IPS DF 19.7 (cell line): ENCODE measurements around the gene MGAT4C.

Experiments
- DNase-seq: peaks from one replicate; pipeline ENCODE4 v3.0.0-alpha.2; 2013; ENCODE audit warnings: low read depth, low spot score

Gene MGAT4C

GRCh38 chr12:86229772-86230171 lies 26.4 kb downstream of the MGAT4C start:
- no peak for DNase-seq

- DNase-seq, result no peak
These were observed 27.5 kb downstream of the MGAT4C start for GRCh38 chr12:86228656-86229055.

- no peak for DNase-seq
These were observed 29.7 kb downstream of the MGAT4C start for GRCh38 chr12:86226481-86226880.

- DNase-seq, result no peak
These were observed 39.6 kb downstream of the MGAT4C start for GRCh38 chr12:86216591-86216990.

- no peak for DNase-seq
These were observed 43.2 kb downstream of the MGAT4C start for GRCh38 chr12:86213012-86213411.

GRCh38 chr12:86198696-86199444 lies 57.3 kb downstream of the MGAT4C start:
- DNase-seq, result no peak

- DNase-seq, result no peak
These were observed 59.7 kb downstream of the MGAT4C start for GRCh38 chr12:86196465-86196864.

- no peak for DNase-seq
These were observed 61.5 kb downstream of the MGAT4C start for GRCh38 chr12:86194721-86195120.

GRCh38 chr12:86193931-86194330 lies 62.3 kb downstream of the MGAT4C start:
- DNase-seq, result no peak

GRCh38 chr12:86188226-86188625 lies 68.0 kb downstream of the MGAT4C start:
- DNase-seq, result no peak

- DNase-seq, result no peak
These were observed 69.7 kb downstream of the MGAT4C start for GRCh38 chr12:86186449-86186848.

GRCh38 chr12:86179855-86180254 lies 76.3 kb downstream of the MGAT4C start:
- no peak for DNase-seq

GRCh38 chr12:86174188-86174587 lies 82.0 kb downstream of the MGAT4C start:
- no peak for DNase-seq

- DNase-seq, result no peak
These were observed 83.2 kb downstream of the MGAT4C start for GRCh38 chr12:86172913-86173443.

- no peak for DNase-seq
These were observed 86.1 kb downstream of the MGAT4C start for GRCh38 chr12:86170051-86170450.

- no peak for DNase-seq
These were observed 97.2 kb downstream of the MGAT4C start for GRCh38 chr12:86158956-86159355.

- DNase-seq, result no peak
These were observed 101.6 kb downstream of the MGAT4C start for GRCh38 chr12:86154620-86155019.

- DNase-seq, result no peak
These were observed 107.6 kb downstream of the MGAT4C start for GRCh38 chr12:86148612-86149011.

- DNase-seq, result no peak
These were observed 108.1 kb downstream of the MGAT4C start for GRCh38 chr12:86148071-86148470.

GRCh38 chr12:86145156-86145555 lies 111.0 kb downstream of the MGAT4C start:
- no peak for DNase-seq

- DNase-seq, result no peak
These were observed 113.0 kb downstream of the MGAT4C start for GRCh38 chr12:86143162-86143561.

GRCh38 chr12:86139671-86140070 lies 116.5 kb downstream of the MGAT4C start:
- no peak for DNase-seq

GRCh38 chr12:86138770-86139169 lies 117.4 kb downstream of the MGAT4C start:
- DNase-seq, result no peak

- no peak for DNase-seq
These were observed 118.3 kb downstream of the MGAT4C start for GRCh38 chr12:86137936-86138335.
